Effector CD4-positive, alpha-beta T cell (primary cell): ENCODE measurements around the gene HOTAIR.
A peak's percentile ranks its signal among the peaks of the same experiment; 100 is the strongest.

Experiments used
- DNase-seq: peaks from one replicate; pipeline ENCODE4 v3.0.0-alpha.2; 2020

HOTAIR gene

GRCh38 chr12:54010972-54011664 is 36.4 kb upstream of the HOTAIR start:
- DNase-seq = no peak

GRCh38 chr12:54010053-54010971 is 35.6 kb upstream of the HOTAIR start:
- no peak for DNase-seq

- no peak for DNase-seq
Observed at GRCh38 chr12:54009171-54010052, 34.7 kb upstream of the HOTAIR start.

GRCh38 chr12:54008260-54008552 is 33.5 kb upstream of the HOTAIR start:
- DNase-seq = no peak

GRCh38 chr12:54007538-54008259 is 32.9 kb upstream of the HOTAIR start:
- no peak for DNase-seq

- DNase-seq = no peak
Observed at GRCh38 chr12:54006559-54007220, 31.9 kb upstream of the HOTAIR start.

- DNase-seq = peak; percentile 84
Observed at GRCh38 chr12:54005853-54006558, 31.3 kb upstream of the HOTAIR start.

GRCh38 chr12:54005531-54005852 is 30.7 kb upstream of the HOTAIR start:
- DNase-seq = no peak

GRCh38 chr12:54004841-54005530 is 30.2 kb upstream of the HOTAIR start:
- DNase-seq = no peak

- DNase-seq = no peak
Observed at GRCh38 chr12:54004063-54004840, 29.5 kb upstream of the HOTAIR start.

- no peak for DNase-seq
Observed at GRCh38 chr12:54003625-54004024, 28.9 kb upstream of the HOTAIR start.

GRCh38 chr12:54002915-54003389 is 28.2 kb upstream of the HOTAIR start:
- DNase-seq = no peak

GRCh38 chr12:54002278-54002914 is 27.6 kb upstream of the HOTAIR start:
- DNase-seq = no peak

GRCh38 chr12:54001283-54002187 is 26.8 kb upstream of the HOTAIR start:
- no peak for DNase-seq

- DNase-seq = no peak
Observed at GRCh38 chr12:54000116-54001114, 25.7 kb upstream of the HOTAIR start, which contains the start of gene HOXC9. TSS of gene HOXC9 (plus strand) at chr12:54000161. CDS start at chr12:54000189, 28 bp downstream.

GRCh38 chr12:53999559-54000115 is 24.9 kb upstream of the HOTAIR start:
- DNase-seq = no peak

GRCh38 chr12:53998900-53999236 is 24.1 kb upstream of the HOTAIR start:
- no peak for DNase-seq
